SU-DHL-6 (cell line): ENCODE results near the gene ANO6.

Experiments used
- H2AFZ ChIP-seq: fragments of 200-600 bp; sonication (generic); 2 replicates; pipeline ENCODE4 v1.6.1; 2014; ENCODE audit warnings: low read depth, mild to moderate bottlenecking, moderate library complexity, mixed read lengths, antibody characterized with exemption, low read length; ENCODE audit not compliant: severe bottlenecking
- H3F3A ChIP-seq: fragments of 200-600 bp; shearing (Covaris generic); 2 replicates; pipeline ENCODE4 v1.6.0; 2016; ENCODE audit warnings: antibody characterized with exemption, mild to moderate bottlenecking; ENCODE audit not compliant: insufficient read depth
- H3K27ac ChIP-seq: fragments of 200-600 bp; sonication (generic); 2 replicates; pipeline ENCODE4 v1.5.1; 2016; ENCODE audit warnings: low read depth, mild to moderate bottlenecking, low read length, moderate library complexity, mixed read lengths
- H3K27me3 ChIP-seq: fragments of 200-600 bp; sonication (generic), shearing (Covaris generic); 2 replicates; pipeline ENCODE4 v1.6.0; 2014; ENCODE audit warnings: mild to moderate bottlenecking, low read length
- H3K36me3 ChIP-seq: fragments of 200-600 bp; sonication (generic); 2 replicates; pipeline ENCODE4 v1.6.1; 2014; ENCODE audit warnings: mild to moderate bottlenecking, low read length, mixed read lengths
- H3K4me2 ChIP-seq: fragments of 300-600, 200-600 bp; shearing (Covaris generic), sonication (generic); 2 replicates; pipeline ENCODE4 v1.6.0; 2014; ENCODE audit warnings: low read length, low read depth, mild to moderate bottlenecking; ENCODE audit not compliant: poor library complexity, severe bottlenecking
- H3K4me3 ChIP-seq: fragments of 200-600 bp; sonication (generic); 2 replicates; pipeline ENCODE4 v1.5.1; 2014; ENCODE audit warnings: antibody characterized with exemption, low read length, mild to moderate bottlenecking, mixed read lengths; ENCODE audit not compliant: insufficient read depth, poor library complexity, severe bottlenecking
- H3K79me2 ChIP-seq: fragments of 200-600 bp; sonication (generic); 2 replicates; pipeline ENCODE4 v1.6.1; 2014; ENCODE audit warnings: mild to moderate bottlenecking, low read length, moderate library complexity; ENCODE audit not compliant: insufficient read depth
- H3K9ac ChIP-seq: fragments of 200-600 bp; sonication (generic); 2 replicates; pipeline ENCODE4 v1.7.0; 2014; ENCODE audit warnings: mild to moderate bottlenecking, low read length
- H3K9me2 ChIP-seq: fragments of 200-600 bp; sonication (generic); replicated peaks from 2 replicates; pipeline ENCODE4 v1.6.1; 2014; ENCODE audit warnings: low read length; ENCODE audit not compliant: insufficient read depth
- H3K9me3 ChIP-seq: fragments of 200-600 bp; sonication (generic); 2 replicates; pipeline ENCODE4 v1.6.1; 2014; ENCODE audit warnings: low read length, mixed read lengths; ENCODE audit not compliant: insufficient read depth
- H4K20me1 ChIP-seq: fragments of 200-600 bp; sonication (generic); 2 replicates; pipeline ENCODE4 v1.6.1; 2014; ENCODE audit warnings: low read depth, mild to moderate bottlenecking, antibody characterized with exemption, low read length, moderate library complexity, mixed read lengths
- CTCF ChIP-seq: fragments of 200-600 bp; sonication (generic); IDR thresholded peaks from one replicate; pipeline ENCODE4 v1.5.1; 2017; ENCODE audit warnings: antibody characterized with exemption, mild to moderate bottlenecking, low read length, moderate library complexity; ENCODE audit not compliant: insufficient read depth, poor library complexity, severe bottlenecking
- EZH2phosphoT487 ChIP-seq: fragments of 200-600 bp; sonication (generic), shearing (Covaris generic); conservative IDR thresholded peaks from 2 replicates; pipeline ENCODE4 v1.6.1; 2018; ENCODE audit warnings: mild to moderate bottlenecking, antibody characterized with exemption, low read length, moderate library complexity, mixed read lengths

The ANO6 gene

GRCh38 chr12:45398552-45398951 lies 182.7 kb downstream of the ANO6 start:
- H3K9ac ChIP-seq, result no peak overlapping the region
- peaks cover 6% of the 10 kb centered on the region; the same call in 1 of the 2 replicates for H3K36me3 ChIP-seq
- no peak overlapping the region for H3K4me2 ChIP-seq
- H3F3A ChIP-seq, result no peaks in the 10 kb centered on the region
- no peaks in the 10 kb centered on the region for H3K79me2 ChIP-seq
- no peaks in the 10 kb centered on the region for H3K9me2 ChIP-seq
- no peak overlapping the region for H3K27ac ChIP-seq
- H2AFZ ChIP-seq, result no peak overlapping the region
- no peaks in the 10 kb centered on the region for H4K20me1 ChIP-seq
- no peak overlapping the region for H3K4me3 ChIP-seq
- no peaks in the 10 kb centered on the region for H3K9me3 ChIP-seq
- TF ChIP-seq CTCF (no peak), EZH2phosphoT487 (no peak)
- H3K27me3 ChIP-seq, result no peaks in the 10 kb centered on the region

DNA sequence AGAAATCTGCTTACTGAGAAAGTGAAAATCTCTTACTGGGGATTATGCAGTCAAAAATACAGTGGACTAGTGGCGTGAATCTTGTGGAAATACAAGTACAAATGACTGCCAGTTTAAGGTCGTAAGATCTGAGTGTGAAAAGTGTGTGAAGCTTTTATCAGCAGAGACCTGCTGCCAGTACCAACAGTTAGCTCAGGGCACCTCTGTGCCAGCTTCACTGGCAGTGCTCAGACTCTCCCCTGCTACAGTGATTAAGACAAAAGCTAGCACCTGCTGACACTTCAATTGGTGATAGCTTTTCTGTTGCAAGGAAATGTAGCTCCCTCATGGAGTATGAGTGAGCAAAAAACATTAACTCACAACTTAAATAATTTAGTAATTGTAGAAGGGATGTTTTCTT lies 185.1 kb downstream of the ANO6 start:
- Histone ChIP-seq H3K27me3 (no peaks in the 10 kb centered on the region), H4K20me1 (no peaks in the 10 kb centered on the region), H3K9me2 (no peaks in the 10 kb centered on the region), H3K27ac (no peak overlapping the region), H3K79me2 (no peaks in the 10 kb centered on the region), H3K9ac (no peak overlapping the region), H3K9me3 (no peaks in the 10 kb centered on the region), H3F3A (no peaks in the 10 kb centered on the region), H2AFZ (no peak overlapping the region), H3K36me3 (peaks cover 10% of the 10 kb centered on the region; the same call in 1 of the 2 replicates), H3K4me3 (no peak overlapping the region), H3K4me2 (no peak overlapping the region)
- TF ChIP-seq CTCF (no peak), EZH2phosphoT487 (no peak)

DNA sequence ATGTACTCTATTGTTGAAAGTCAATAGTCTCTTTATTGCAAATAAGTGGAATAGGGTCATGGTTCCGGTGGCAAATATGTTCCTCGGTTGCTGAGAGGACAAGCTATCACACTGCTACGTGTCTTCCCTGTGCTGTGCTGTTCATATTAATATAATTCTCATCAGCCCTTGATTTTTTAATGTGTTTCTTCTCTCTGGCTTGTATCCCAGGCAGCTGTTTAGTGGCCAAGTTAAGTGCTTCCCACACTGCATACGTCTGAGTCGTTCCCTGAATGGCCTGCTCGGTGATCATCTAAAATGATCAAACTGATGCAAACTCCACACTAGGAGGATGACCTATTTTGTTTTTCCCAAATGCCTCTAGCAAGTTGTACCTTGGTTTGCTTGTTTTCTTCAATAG lies 186.4 kb downstream of the ANO6 start:
- no peaks in the 10 kb centered on the region for H3K27me3 ChIP-seq
- H3K9me3 ChIP-seq, result no peaks in the 10 kb centered on the region
- H4K20me1 ChIP-seq, result no peaks in the 10 kb centered on the region
- H2AFZ ChIP-seq, result no peak overlapping the region
- H3K79me2 ChIP-seq, result no peaks in the 10 kb centered on the region
- H3K4me2 ChIP-seq, result no peak overlapping the region
- TF ChIP-seq EZH2phosphoT487, result no peak
- no peak for TF ChIP-seq CTCF
- no peak overlapping the region for H3K4me3 ChIP-seq
- no peak overlapping the region for H3K9ac ChIP-seq
- H3K36me3 ChIP-seq, result peaks cover 10% of the 10 kb centered on the region; the same call in 1 of the 2 replicates
- H3K27ac ChIP-seq, result no peak overlapping the region
- H3F3A ChIP-seq, result no peaks in the 10 kb centered on the region
- no peaks in the 10 kb centered on the region for H3K9me2 ChIP-seq
